Measurements from ENCODE around the gene NUP210. TPM values are rescaled to one million over a fixed set of nuclear protein-coding genes. Genes with fewer than 3 reads are reported as not detected.
A peak's percentile ranks its signal among the peaks of the same experiment; 100 is the strongest.

The NUP210 gene
- total and polyA plus RNA-seq, 2 of the 13 experiments (the other 11 are each of a cell fraction or from before 2014, with no cell fraction given): 31.6 to 35.2 TPM

DNA sequence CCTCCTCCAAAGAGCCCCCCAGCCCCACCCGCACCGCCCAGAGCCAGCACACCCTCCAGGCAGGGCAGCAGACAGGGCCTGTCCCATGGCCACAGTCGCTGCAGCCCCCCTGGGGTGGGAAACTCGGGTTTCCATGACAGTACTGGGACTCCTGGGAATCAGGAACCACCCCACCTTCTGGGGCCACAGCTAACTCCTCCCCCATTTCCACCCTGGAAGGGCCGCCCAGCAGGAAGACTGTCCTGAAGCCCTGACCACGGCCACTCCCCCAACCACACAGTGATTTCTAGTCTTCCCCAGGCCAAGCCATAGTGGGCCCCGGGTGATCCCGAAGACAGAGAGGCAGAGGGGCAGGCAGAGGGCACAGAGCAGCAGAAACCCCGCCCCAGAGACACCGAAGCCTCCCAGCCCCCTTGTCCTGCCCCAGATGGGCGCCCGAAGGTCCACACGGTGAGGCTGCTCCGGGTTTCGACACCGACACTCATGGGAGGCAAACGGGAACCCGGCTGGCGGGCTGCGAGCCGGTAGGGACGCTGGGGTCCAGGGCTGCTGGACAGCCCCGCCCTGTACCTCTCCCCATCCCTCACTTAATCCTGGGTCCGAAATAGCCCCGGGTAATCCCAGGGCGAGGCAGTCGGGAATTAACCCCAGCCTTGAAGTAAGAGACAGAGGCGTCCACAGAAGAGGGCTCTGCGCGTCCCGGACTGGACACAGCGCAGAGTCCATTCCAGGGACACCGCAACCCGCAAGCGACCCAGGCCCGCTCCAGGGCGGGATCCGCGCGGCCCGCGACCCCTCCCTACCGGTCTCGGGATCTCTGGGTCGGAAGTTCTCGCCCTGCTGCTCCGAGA is 138.4 kb downstream of the NUP210 start (continued):
- TF ChIP-seq ZFP37 (CRISPR knock-in tag; IDR thresholded peaks at IDR 0.05; ENCODE audit: borderline replicate concordance): no peak
- TF ChIP-seq ZMYM4 (CRISPR knock-in tag; IDR thresholded peaks at IDR 0.05): peak; percentile 48
- TF ChIP-seq MIER2 (CRISPR knock-in tag; IDR thresholded peaks at IDR 0.05): 0 out of 2 replicates have a peak, but pooled peaks have one; percentile 15
- TF ChIP-seq, protein P1, sequence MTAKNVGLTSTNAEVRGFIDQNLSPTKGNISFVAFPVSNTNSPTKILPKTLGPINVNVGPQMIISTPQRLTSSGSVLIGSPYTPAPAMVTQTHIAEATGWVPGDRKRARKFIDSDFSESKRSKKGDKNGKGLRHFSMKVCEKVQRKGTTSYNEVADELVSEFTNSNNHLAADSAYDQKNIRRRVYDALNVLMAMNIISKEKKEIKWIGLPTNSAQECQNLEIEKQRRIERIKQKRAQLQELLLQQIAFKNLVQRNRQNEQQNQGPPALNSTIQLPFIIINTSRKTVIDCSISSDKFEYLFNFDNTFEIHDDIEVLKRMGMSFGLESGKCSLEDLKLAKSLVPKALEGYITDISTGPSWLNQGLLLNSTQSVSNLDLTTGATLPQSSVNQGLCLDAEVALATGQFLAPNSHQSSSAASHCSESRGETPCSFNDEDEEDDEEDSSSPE (CRISPR knock-in tag; IDR thresholded peaks at IDR 0.05): no peak
- peak; percentile 56; the same call in 1 of the 2 replicates for TF ChIP-seq ZNF703 (CRISPR knock-in tag; IDR thresholded peaks at IDR 0.05; ENCODE audit: borderline replicate concordance)
- TF ChIP-seq, protein P2, sequence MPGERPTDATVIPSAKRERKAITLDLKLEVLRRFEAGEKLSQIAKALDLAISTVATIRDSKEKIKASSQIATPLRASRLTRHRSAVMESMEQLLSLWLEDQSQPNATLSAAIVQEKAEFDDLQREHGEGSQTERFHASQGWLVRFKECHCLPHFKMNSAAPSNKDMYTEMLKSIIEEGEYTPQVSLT (CRISPR knock-in tag; IDR thresholded peaks at IDR 0.05; ENCODE audit: borderline replicate concordance, low read depth): no peak
- no peak for TF ChIP-seq SP2 (CRISPR knock-in tag; IDR thresholded peaks at IDR 0.05)
- TF ChIP-seq, protein P3, sequence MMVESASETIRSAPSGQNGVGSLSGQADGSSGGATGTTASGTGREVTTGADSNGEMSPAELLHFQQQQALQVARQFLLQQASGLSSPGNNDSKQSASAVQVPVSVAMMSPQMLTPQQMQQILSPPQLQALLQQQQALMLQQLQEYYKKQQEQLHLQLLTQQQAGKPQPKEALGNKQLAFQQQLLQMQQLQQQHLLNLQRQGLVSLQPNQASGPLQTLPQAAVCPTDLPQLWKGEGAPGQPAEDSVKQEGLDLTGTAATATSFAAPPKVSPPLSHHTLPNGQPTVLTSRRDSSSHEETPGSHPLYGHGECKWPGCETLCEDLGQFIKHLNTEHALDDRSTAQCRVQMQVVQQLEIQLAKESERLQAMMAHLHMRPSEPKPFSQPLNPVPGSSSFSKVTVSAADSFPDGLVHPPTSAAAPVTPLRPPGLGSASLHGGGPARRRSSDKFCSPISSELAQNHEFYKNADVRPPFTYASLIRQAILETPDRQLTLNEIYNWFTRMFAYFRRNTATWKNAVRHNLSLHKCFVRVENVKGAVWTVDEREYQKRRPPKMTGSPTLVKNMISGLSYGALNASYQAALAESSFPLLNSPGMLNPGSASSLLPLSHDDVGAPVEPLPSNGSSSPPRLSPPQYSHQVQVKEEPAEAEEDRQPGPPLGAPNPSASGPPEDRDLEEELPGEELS (CRISPR knock-in tag; IDR thresholded peaks at IDR 0.05): no peak
- no peak for TF ChIP-seq U2AF1 (optimal IDR thresholded peaks at IDR 0.05; ENCODE audit: low read depth, low read length)
- no peak for TF ChIP-seq ZNF850 (CRISPR knock-in tag; conservative IDR thresholded peaks at IDR 0.05)
- TF ChIP-seq ZNF777 (CRISPR knock-in tag; IDR thresholded peaks at IDR 0.05): no peak; the same call in 1 of the 2 replicates
- no peak for TF ChIP-seq NFKBIZ (CRISPR knock-in tag; IDR thresholded peaks at IDR 0.05)
- peak; percentile 59; the same call in 1 of the 2 replicates for TF ChIP-seq BORCS8-MEF2B (CRISPR knock-in tag; IDR thresholded peaks at IDR 0.05)
- TF ChIP-seq ZNF564 (CRISPR knock-in tag; IDR thresholded peaks at IDR 0.05): no peak
- TF ChIP-seq, protein P4, sequence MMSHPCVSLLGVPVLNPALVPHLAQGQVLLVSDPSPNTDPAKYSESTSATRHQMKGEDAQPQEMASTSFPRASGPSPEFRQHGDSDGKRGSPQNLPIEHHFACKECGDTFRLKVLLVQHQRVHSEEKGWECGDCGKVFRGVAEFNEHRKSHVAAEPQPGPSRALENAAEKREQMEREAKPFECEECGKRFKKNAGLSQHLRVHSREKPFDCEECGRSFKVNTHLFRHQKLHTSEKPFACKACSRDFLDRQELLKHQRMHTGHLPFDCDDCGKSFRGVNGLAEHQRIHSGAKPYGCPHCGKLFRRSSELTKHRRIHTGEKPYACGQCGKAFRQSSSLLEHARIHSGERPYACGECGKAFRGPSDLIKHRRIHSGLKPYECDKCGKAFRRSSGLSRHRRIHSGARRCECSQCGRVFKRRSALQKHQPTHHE (CRISPR knock-in tag; IDR thresholded peaks at IDR 0.05; ENCODE audit: borderline replicate concordance): peak; percentile 64; the same call in 1 of the 2 replicates
- TF ChIP-seq, protein P5, sequence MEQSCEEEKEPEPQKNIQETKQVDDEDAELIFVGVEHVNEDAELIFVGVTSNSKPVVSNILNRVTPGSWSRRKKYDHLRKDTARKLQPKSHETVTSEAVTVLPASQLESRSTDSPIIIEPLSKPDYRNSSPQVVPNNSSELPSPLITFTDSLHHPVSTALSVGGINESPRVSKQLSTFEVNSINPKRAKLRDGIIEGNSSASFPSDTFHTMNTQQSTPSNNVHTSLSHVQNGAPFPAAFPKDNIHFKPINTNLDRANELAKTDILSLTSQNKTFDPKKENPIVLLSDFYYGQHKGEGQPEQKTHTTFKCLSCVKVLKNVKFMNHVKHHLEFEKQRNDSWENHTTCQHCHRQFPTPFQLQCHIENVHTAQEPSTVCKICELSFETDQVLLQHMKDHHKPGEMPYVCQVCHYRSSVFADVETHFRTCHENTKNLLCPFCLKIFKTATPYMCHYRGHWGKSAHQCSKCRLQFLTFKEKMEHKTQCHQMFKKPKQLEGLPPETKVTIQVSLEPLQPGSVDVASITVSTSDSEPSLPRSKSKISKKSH (CRISPR knock-in tag; IDR thresholded peaks at IDR 0.05; ENCODE audit: borderline replicate concordance): no peak; the same call in 1 of the 2 replicates
- TF ChIP-seq NR1H2 (CRISPR knock-in tag; IDR thresholded peaks at IDR 0.05; ENCODE audit: borderline replicate concordance, low read depth): no peak
- no peak for TF ChIP-seq CENPT (CRISPR knock-in tag; IDR thresholded peaks at IDR 0.05; ENCODE audit: low read depth)
- TF ChIP-seq TP53 (CRISPR knock-in tag; conservative IDR thresholded peaks at IDR 0.05): no peak
- no peak for TF ChIP-seq ZBTB21 (CRISPR knock-in tag; IDR thresholded peaks at IDR 0.05)
- TF ChIP-seq, protein P6, sequence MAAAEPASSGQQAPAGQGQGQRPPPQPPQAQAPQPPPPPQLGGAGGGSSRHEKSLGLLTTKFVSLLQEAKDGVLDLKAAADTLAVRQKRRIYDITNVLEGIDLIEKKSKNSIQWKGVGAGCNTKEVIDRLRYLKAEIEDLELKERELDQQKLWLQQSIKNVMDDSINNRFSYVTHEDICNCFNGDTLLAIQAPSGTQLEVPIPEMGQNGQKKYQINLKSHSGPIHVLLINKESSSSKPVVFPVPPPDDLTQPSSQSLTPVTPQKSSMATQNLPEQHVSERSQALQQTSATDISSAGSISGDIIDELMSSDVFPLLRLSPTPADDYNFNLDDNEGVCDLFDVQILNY (CRISPR knock-in tag; conservative IDR thresholded peaks at IDR 0.05): no peak
- no peak for TF ChIP-seq CENPX (CRISPR knock-in tag; IDR thresholded peaks at IDR 0.05)

Data from HepG2 (cell line).